Measurements from ENCODE around the gene TET3. TPM values are rescaled to one million over a fixed set of nuclear protein-coding genes. Genes with fewer than 3 reads are reported as not detected.
A peak's percentile ranks its signal among the peaks of the same experiment; 100 is the strongest.

TET3 gene
- polyA plus RNA-seq, 1 experiment: 2.1 TPM

GRCh38 chr2:74001781-74002504 is 17.2 kb downstream of the TET3 start:
- CTCF ChIA-PET: interaction anchor here (1.4 kb wide), 1 partner anchor 149 kb away, joined by 4 read pairs; no protein-coding TSS in a partner anchor
- Histone ChIP-seq H3K4me3 (ENCODE audit: low read depth, low read length) (peak overlapping the region; percentile 45), H3K27me3 (ENCODE audit: control insufficient read depth, insufficient read depth, low read length) (no peaks in the 10 kb centered on the region), H3K36me3 (ENCODE audit: control insufficient read depth, insufficient read depth, low read length) (no peaks in the 10 kb centered on the region; the same call in 1 of the 2 replicates)
- TF ChIP-seq, protein P1, sequence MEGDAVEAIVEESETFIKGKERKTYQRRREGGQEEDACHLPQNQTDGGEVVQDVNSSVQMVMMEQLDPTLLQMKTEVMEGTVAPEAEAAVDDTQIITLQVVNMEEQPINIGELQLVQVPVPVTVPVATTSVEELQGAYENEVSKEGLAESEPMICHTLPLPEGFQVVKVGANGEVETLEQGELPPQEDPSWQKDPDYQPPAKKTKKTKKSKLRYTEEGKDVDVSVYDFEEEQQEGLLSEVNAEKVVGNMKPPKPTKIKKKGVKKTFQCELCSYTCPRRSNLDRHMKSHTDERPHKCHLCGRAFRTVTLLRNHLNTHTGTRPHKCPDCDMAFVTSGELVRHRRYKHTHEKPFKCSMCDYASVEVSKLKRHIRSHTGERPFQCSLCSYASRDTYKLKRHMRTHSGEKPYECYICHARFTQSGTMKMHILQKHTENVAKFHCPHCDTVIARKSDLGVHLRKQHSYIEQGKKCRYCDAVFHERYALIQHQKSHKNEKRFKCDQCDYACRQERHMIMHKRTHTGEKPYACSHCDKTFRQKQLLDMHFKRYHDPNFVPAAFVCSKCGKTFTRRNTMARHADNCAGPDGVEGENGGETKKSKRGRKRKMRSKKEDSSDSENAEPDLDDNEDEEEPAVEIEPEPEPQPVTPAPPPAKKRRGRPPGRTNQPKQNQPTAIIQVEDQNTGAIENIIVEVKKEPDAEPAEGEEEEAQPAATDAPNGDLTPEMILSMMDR (IDR thresholded peaks at IDR 0.05; ENCODE audit: insufficient read depth, low read depth, low read length): no peak
- POLR2A ChIA-PET: interaction anchor here (1.0 kb wide), 1 partner anchor 22 kb away, joined by 3 read pairs; no protein-coding TSS in a partner anchor
- no peak for DNase-seq (ENCODE audit: low read depth)

DNA sequence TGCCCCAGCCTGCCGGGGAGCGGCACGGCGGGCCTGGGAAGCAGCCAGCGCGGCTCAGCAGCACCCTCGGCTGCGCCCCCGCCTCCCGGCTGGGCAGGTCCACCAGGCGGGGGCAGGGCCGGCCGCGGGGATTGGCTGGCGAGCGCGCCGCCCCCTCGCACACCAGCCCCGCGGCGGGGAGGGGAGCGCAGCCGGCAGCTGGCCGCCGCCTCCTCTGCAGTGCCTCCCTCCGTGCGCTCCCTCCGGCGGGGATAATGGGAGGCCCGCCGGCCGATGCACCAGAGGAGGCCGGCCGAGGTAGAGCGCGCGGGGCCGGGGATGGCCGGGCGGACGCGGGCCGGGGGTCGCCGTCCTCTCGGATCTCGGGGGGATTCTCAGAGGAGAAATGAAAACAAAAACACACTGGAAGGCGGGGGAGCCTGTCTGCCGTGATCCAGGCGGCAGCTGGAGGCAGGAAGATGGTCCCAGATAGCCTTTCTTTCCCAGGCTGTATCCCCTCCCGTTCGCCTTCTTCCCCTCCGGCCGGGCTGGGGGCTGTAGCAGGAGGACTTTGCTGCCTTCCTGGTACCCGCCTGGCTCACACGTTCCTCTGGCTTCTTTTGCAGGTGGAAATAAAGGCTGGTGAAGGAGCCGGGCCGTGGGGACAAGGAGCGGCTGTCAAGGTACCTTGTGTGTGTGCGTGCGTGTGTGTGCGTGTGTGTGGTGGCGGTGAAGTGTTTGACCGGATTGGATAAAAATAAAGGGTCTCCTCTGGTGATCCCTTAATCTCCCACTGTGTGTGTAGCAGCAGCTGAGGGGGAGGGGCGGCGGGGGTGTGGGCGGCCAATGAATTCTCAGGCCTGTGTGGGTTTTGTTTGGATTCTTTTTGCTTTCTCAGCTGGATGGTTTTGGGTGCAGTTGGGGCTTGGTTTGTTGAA is 18.1 kb downstream of the TET3 start:
- TF ChIP-seq, protein P1 (IDR thresholded peaks at IDR 0.05; ENCODE audit: insufficient read depth, low read depth, low read length): no peak
- ChIA-PET CTCF (interaction anchor here (0.7 to 1.4 kb wide), 3 partner anchors 9 to 149 kb away, joined by 3 to 4 read pairs (median 3); no protein-coding TSS in a partner anchor), POLR2A (interaction anchor here (0.6 to 1.0 kb wide), 3 partner anchors 12 to 34 kb away, joined by 3 to 5 read pairs (median 3); no protein-coding TSS in a partner anchor)
- Histone ChIP-seq H3K36me3 (ENCODE audit: control insufficient read depth, insufficient read depth, low read length) (no peaks in the 10 kb centered on the region; the same call in 1 of the 2 replicates), H3K27me3 (ENCODE audit: control insufficient read depth, insufficient read depth, low read length) (no peaks in the 10 kb centered on the region), H3K4me3 (ENCODE audit: low read depth, low read length) (peak overlapping the region; percentile 77)
- DNase-seq (ENCODE audit: low read depth): no peak

DNA sequence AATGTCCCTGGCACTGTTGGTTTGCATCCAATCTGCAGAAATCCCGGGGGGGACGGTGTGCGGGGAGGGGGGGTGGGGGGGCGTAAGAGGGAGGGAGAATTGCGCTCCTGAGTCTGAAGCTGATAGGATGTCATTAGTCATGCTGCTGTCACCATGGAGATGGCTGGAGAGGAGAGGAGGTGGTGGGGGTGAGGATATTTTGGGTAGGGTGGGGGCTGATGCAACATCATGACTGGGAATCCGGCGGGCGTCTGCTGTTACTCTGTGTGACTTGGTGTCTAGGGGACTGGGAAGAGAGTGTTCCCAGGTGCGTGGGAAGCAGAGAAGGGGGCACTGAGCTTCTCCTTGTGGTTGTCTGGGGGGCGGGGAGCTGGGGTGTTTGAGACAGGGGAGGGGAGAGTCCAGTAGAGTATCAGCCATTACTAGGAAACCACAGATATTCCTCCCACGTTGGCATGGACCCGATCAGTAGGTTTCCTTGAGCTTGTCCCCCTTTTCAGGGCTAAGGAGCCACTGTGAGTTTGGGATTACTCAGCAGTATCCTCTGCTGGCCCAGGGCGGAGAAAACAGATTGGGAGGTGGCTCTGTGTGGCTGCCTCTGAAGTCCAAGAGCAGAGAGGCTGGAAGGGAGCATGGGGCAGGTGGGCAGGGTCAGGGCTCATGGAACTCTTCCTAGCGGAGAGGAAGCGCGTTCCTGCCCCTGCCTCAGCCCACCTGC is 18.9 kb downstream of the TET3 start:
- CTCF ChIA-PET: interaction anchor here (0.8 kb wide), 1 partner anchor 101 kb away, joined by 3 read pairs; no protein-coding TSS in a partner anchor

GRCh38 chr2:74004212-74005182 is 19.8 kb downstream of the TET3 start:
- TF ChIP-seq, protein P1 (IDR thresholded peaks at IDR 0.05; ENCODE audit: insufficient read depth, low read depth, low read length): no peak
- Histone ChIP-seq H3K4me3 (ENCODE audit: low read depth, low read length) (peak overlapping the region; percentile 77), H3K27me3 (ENCODE audit: control insufficient read depth, insufficient read depth, low read length) (no peaks in the 10 kb centered on the region), H3K36me3 (ENCODE audit: control insufficient read depth, insufficient read depth, low read length) (no peaks in the 10 kb centered on the region; the same call in 1 of the 2 replicates)
- no peak for DNase-seq (ENCODE audit: low read depth)
- ChIA-PET POLR2A (no interaction called here), CTCF (interaction anchor here (1.5 kb wide), 1 partner anchor 9 kb away, joined by 5 read pairs; no protein-coding TSS in a partner anchor)

More for the DNA sequence above, 18.9 kb downstream of the TET3 start:
- TF ChIP-seq, protein P1 (IDR thresholded peaks at IDR 0.05; ENCODE audit: insufficient read depth, low read depth, low read length): 0 out of 2 replicates have a peak, but pooled peaks have one; percentile 19
- peak overlapping the region; percentile 77 for H3K4me3 ChIP-seq (ENCODE audit: low read depth, low read length)
- no peaks in the 10 kb centered on the region; the same call in 1 of the 2 replicates for H3K36me3 ChIP-seq (ENCODE audit: control insufficient read depth, insufficient read depth, low read length)
- peak; percentile 40 for DNase-seq (ENCODE audit: low read depth)
- POLR2A ChIA-PET: interaction anchor here (0.6 to 0.7 kb wide), 2 partner anchors 11 to 33 kb away, joined by 3 to 5 read pairs; no protein-coding TSS in a partner anchor
- H3K27me3 ChIP-seq (ENCODE audit: control insufficient read depth, insufficient read depth, low read length): no peaks in the 10 kb centered on the region

Measured in BJ (cell line).